Neural cell (in vitro differentiated cells): ENCODE measurements around the gene SFXN4. TPM values are rescaled to one million over a fixed set of nuclear protein-coding genes. Genes with fewer than 3 reads are reported as not detected.

Experiments
- H2AFZ ChIP-seq: fragments of 200-600, 300-800 bp; sonication (generic), shearing (Covaris generic); 2 replicates; pipeline ENCODE4 v1.6.0; 2014; ENCODE audit warnings: low read depth, mild to moderate bottlenecking, antibody characterized with exemption, low read length, moderate library complexity
- H3F3A ChIP-seq: fragments of 200-600 bp; shearing (Covaris generic); 2 replicates; pipeline ENCODE4 v1.6.1; 2016; ENCODE audit warnings: mild to moderate bottlenecking, moderate library complexity, mixed read lengths, antibody characterized with exemption, low read length; ENCODE audit not compliant: insufficient read depth, poor library complexity, severe bottlenecking
- H3K27ac ChIP-seq: fragments of 200-600, 300-800 bp; sonication (generic), shearing (Covaris generic); 2 replicates; pipeline ENCODE4 v1.5.1; 2014; ENCODE audit warnings: mild to moderate bottlenecking, low read length, moderate library complexity
- H3K27me3 ChIP-seq: fragments of 300-800, 200-600 bp; sonication (generic), shearing (Covaris generic); 2 replicates; pipeline ENCODE4 v1.6.0; 2014; ENCODE audit warnings: mild to moderate bottlenecking, low read depth, low read length, moderate library complexity; ENCODE audit not compliant: insufficient read depth
- H3K36me3 ChIP-seq: fragments of 300-800, 200-600 bp; sonication (generic), shearing (Covaris generic); 2 replicates; pipeline ENCODE4 v1.5.1; 2014; ENCODE audit warnings: mild to moderate bottlenecking, antibody characterized with exemption, low read length, moderate library complexity; ENCODE audit not compliant: insufficient read depth
- H3K4me2 ChIP-seq: fragments of 300-800, 200-600 bp; sonication (generic), shearing (Covaris generic); 2 replicates; pipeline ENCODE4 v1.6.0; 2014; ENCODE audit warnings: mild to moderate bottlenecking, low read length
- H3K4me3 ChIP-seq: fragments of 300-800, 200-600 bp; sonication (generic), shearing (Covaris generic); 2 replicates; pipeline ENCODE4 v1.5.1; 2014; ENCODE audit warnings: mild to moderate bottlenecking, low read length, moderate library complexity
- H3K79me2 ChIP-seq: fragments of 200-600 bp; shearing (Covaris generic); replicated peaks from 2 replicates; pipeline ENCODE4 v1.6.0; 2014; ENCODE audit warnings: mild to moderate bottlenecking, low read length, moderate library complexity; ENCODE audit not compliant: insufficient read depth
- H3K9ac ChIP-seq: fragments of 300-800, 200-600 bp; sonication (generic), shearing (Covaris generic); 2 replicates; pipeline ENCODE4 v1.6.1; 2016; ENCODE audit warnings: mild to moderate bottlenecking, low read length, mixed read lengths
- H3K9me2 ChIP-seq: fragments of 200-600 bp; shearing (Covaris generic); 2 replicates; pipeline ENCODE4 v1.6.1; 2016; ENCODE audit warnings: mild to moderate bottlenecking, low read length, mixed read lengths; ENCODE audit not compliant: insufficient read depth
- H3K9me3 ChIP-seq: fragments of 200-600, 300-800 bp; sonication (generic), shearing (Covaris generic); 2 replicates; pipeline ENCODE4 v1.6.1; 2016; ENCODE audit warnings: mild to moderate bottlenecking, mixed run types, low read length, moderate library complexity, mixed read lengths
- H4K20me1 ChIP-seq: fragments of 200-600 bp; shearing (Covaris generic); 2 replicates; pipeline ENCODE4 v1.6.1; 2016; ENCODE audit warnings: mild to moderate bottlenecking, mixed run types; ENCODE audit not compliant: insufficient read depth
- EP300 ChIP-seq: fragments of 450-650 bp; conservative IDR thresholded peaks from 2 replicates; pipeline ENCODE4 v1.6.1; 2014; ENCODE audit warnings: antibody characterized with exemption, mild to moderate bottlenecking, moderate library complexity; ENCODE audit not compliant: poor library complexity, severe bottlenecking
- EZH2 ChIP-seq: fragments of 200-600, 300-800 bp; shearing (Covaris generic), sonication (generic); IDR thresholded peaks from 2 replicates; pipeline ENCODE4 v1.6.1; 2014; ENCODE audit warnings: antibody characterized with exemption, low read length, borderline replicate concordance, mild to moderate bottlenecking; ENCODE audit not compliant: insufficient read depth, poor library complexity, severe bottlenecking
- MXI1 ChIP-seq: fragments of 450-650 bp; conservative IDR thresholded peaks from 2 replicates; pipeline ENCODE4 v1.6.1; 2014; ENCODE audit warnings: antibody characterized with exemption, mild to moderate bottlenecking; ENCODE audit not compliant: poor library complexity, severe bottlenecking
- POLR2AphosphoS5 ChIP-seq: IDR thresholded peaks from 2 replicates; pipeline ENCODE4 v1.6.1; 2012
- RAD21 ChIP-seq: fragments of 450-650 bp; conservative IDR thresholded peaks from 2 replicates; pipeline ENCODE4 v1.6.1; 2014; ENCODE audit warnings: antibody characterized with exemption, mild to moderate bottlenecking, moderate library complexity
- SMC3 ChIP-seq: fragments of 450-650 bp; conservative IDR thresholded peaks from 2 replicates; pipeline ENCODE4 v1.6.1; 2014; ENCODE audit warnings: antibody characterized with exemption, mild to moderate bottlenecking, moderate library complexity; ENCODE audit not compliant: poor library complexity
- TAF1 ChIP-seq: IDR thresholded peaks from 2 replicates; pipeline ENCODE4 v1.6.1; 2012; ENCODE audit warnings: low read depth
- polyA plus RNA-seq: library from polyadenylated mRNA; depleted of rRNA; stranded (reverse); fragments of >200 nt; gene quantifications from 2 replicates; pipeline ENCODE4 v1.2.3, GENCODE V29; 2014
- TF ChIP-seq, protein P1 (sequence below): IDR thresholded peaks from 2 replicates; pipeline ENCODE4 v1.6.1; 2012; ENCODE audit warnings: borderline replicate concordance
- TF ChIP-seq, protein P2 (sequence below): fragments of 450-650 bp; IDR thresholded peaks from 2 replicates; pipeline ENCODE4 v1.5.1; 2014; ENCODE audit warnings: antibody characterized with exemption, mild to moderate bottlenecking, moderate library complexity; ENCODE audit not compliant: poor library complexity, severe bottlenecking

The SFXN4 gene
- polyA plus RNA-seq, 1 donor from 2014 or later, result 23.7 TPM

DNA sequence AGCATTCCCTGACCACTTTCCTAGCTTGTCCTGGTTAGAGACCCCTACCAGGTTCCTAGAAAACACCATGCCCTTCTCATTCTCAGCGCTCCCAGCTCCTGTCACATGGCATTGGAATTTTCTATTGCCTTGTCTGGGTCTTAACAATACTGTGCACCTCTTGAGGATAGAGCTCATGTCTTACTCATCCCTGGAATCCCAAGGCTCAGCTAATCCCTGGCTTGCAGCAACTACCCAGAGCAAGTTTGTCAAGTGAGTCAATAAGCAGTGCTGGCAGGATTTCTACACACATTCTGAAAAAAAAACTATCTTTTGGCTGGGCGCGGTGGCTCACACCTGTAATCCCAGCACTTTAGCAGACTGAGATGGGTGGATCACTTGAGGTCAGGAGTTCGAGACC lies 24.8 kb upstream of the SFXN4 start:
- H3K36me3 ChIP-seq, result no peaks in the 10 kb centered on the region
- no peak overlapping the region for H3K4me2 ChIP-seq
- no peak overlapping the region for H3K27ac ChIP-seq
- TF ChIP-seq POLR2AphosphoS5 (no peak), EZH2 (no peak)
- no peaks in the 10 kb centered on the region for H3K79me2 ChIP-seq
- H3F3A ChIP-seq, result no peaks in the 10 kb centered on the region
- H3K9ac ChIP-seq, result no peak overlapping the region
- no peaks in the 10 kb centered on the region for H4K20me1 ChIP-seq
- no peak overlapping the region for H3K4me3 ChIP-seq
- no peaks in the 10 kb centered on the region for H3K9me2 ChIP-seq
- H3K9me3 ChIP-seq, result no peaks in the 10 kb centered on the region
- H2AFZ ChIP-seq, result no peak overlapping the region
- H3K27me3 ChIP-seq, result no peaks in the 10 kb centered on the region

DNA sequence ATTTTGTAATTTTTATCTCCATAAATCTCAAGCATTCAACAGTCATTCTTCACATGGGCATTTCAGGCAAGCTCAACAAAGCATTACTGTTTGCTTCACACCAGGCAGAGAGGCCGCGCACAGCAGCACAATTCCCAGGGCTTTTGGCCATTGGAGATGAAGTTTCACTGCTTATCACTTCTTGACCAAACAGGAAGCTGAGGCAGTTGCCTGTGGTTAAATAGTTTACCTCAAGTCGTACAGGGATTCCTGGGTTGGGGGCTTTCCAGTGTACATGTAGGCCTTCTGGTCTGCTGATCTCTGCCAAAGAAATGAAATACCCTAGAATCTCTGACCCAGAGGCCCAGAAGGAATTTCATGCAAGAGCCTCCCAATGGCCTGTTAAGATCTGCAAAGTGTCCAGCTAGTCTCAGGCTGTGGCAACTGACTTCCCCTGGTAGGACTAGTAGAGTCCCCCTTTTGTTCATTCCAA lies 24.3 kb upstream of the SFXN4 start:
- Histone ChIP-seq H3K9me2 (no peaks in the 10 kb centered on the region), H3K79me2 (no peaks in the 10 kb centered on the region), H3K4me2 (no peak overlapping the region), H4K20me1 (no peaks in the 10 kb centered on the region), H3K4me3 (no peak overlapping the region), H2AFZ (no peak overlapping the region), H3K36me3 (no peaks in the 10 kb centered on the region), H3K9ac (no peak overlapping the region), H3F3A (no peaks in the 10 kb centered on the region), H3K9me3 (no peaks in the 10 kb centered on the region), H3K27ac (no peak overlapping the region), H3K27me3 (no peaks in the 10 kb centered on the region)
- TF ChIP-seq TAF1 (no peak), RAD21 (no peak), EP300 (no peak), POLR2AphosphoS5 (no peak), EZH2 (no peak), SMC3 (no peak), MXI1 (no peak)
- TF ChIP-seq, protein P1, sequence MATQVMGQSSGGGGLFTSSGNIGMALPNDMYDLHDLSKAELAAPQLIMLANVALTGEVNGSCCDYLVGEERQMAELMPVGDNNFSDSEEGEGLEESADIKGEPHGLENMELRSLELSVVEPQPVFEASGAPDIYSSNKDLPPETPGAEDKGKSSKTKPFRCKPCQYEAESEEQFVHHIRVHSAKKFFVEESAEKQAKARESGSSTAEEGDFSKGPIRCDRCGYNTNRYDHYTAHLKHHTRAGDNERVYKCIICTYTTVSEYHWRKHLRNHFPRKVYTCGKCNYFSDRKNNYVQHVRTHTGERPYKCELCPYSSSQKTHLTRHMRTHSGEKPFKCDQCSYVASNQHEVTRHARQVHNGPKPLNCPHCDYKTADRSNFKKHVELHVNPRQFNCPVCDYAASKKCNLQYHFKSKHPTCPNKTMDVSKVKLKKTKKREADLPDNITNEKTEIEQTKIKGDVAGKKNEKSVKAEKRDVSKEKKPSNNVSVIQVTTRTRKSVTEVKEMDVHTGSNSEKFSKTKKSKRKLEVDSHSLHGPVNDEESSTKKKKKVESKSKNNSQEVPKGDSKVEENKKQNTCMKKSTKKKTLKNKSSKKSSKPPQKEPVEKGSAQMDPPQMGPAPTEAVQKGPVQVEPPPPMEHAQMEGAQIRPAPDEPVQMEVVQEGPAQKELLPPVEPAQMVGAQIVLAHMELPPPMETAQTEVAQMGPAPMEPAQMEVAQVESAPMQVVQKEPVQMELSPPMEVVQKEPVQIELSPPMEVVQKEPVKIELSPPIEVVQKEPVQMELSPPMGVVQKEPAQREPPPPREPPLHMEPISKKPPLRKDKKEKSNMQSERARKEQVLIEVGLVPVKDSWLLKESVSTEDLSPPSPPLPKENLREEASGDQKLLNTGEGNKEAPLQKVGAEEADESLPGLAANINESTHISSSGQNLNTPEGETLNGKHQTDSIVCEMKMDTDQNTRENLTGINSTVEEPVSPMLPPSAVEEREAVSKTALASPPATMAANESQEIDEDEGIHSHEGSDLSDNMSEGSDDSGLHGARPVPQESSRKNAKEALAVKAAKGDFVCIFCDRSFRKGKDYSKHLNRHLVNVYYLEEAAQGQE, result no peak
- TF ChIP-seq, protein P2, sequence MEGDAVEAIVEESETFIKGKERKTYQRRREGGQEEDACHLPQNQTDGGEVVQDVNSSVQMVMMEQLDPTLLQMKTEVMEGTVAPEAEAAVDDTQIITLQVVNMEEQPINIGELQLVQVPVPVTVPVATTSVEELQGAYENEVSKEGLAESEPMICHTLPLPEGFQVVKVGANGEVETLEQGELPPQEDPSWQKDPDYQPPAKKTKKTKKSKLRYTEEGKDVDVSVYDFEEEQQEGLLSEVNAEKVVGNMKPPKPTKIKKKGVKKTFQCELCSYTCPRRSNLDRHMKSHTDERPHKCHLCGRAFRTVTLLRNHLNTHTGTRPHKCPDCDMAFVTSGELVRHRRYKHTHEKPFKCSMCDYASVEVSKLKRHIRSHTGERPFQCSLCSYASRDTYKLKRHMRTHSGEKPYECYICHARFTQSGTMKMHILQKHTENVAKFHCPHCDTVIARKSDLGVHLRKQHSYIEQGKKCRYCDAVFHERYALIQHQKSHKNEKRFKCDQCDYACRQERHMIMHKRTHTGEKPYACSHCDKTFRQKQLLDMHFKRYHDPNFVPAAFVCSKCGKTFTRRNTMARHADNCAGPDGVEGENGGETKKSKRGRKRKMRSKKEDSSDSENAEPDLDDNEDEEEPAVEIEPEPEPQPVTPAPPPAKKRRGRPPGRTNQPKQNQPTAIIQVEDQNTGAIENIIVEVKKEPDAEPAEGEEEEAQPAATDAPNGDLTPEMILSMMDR, result no peak
